HepG2 (cell line): Measurements from ENCODE around the gene ARL11. TPM values are rescaled to one million over a fixed set of nuclear protein-coding genes. Genes with fewer than 3 reads are reported as not detected.

Experiments used
- CAMTA2 ChIP-seq: sonication (generic); formaldehyde crosslinking; IDR thresholded peaks from 2 replicates; pipeline ENCODE4 v1.4.0; 2020; ENCODE audit warnings: mild to moderate bottlenecking, missing genetic modification reagents, borderline replicate concordance
- DPF2 ChIP-seq: sonication (generic); formaldehyde crosslinking; IDR thresholded peaks from 2 replicates; pipeline ENCODE4 v1.4.0; 2020; ENCODE audit warnings: mild to moderate bottlenecking, low read depth, missing genetic modification reagents, borderline replicate concordance
- EP300 ChIP-seq, 3 experiments: sonication (generic) in 1 of 3; formaldehyde crosslinking in 1 of 3; IDR thresholded peaks; 2 replicates each; pipeline versions ENCODE4 v1.5.1 to v1.6.1; 2011 to 2020; ENCODE audit warnings: low read depth in 2 of 3, low read length in 2 of 3, borderline replicate concordance in 1 of 3, improper control_type of control experiment in 1 of 3, mild to moderate bottlenecking in 1 of 3, missing genetic modification reagents in 1 of 3, moderate library complexity in 1 of 3
- FOXM1 ChIP-seq: sonication (generic); formaldehyde crosslinking; IDR thresholded peaks from 2 replicates; pipeline ENCODE4 v1.5.0; 2020; ENCODE audit warnings: missing genetic modification reagents
- LCORL ChIP-seq, 2 experiments: fragments of 450-650 bp in 1 of 2; sonication (generic) in 1 of 2; formaldehyde crosslinking in 1 of 2; IDR thresholded peaks; 2 replicates each; pipeline versions ENCODE4 v1.5.0 to v1.6.1; 2017 to 2020; ENCODE audit warnings: antibody characterized with exemption in 1 of 2, missing genetic modification reagents in 1 of 2
- SALL1 ChIP-seq: sonication (generic); formaldehyde crosslinking; IDR thresholded peaks from 2 replicates; pipeline ENCODE4 v1.8.0; 2022; ENCODE audit warnings: mild to moderate bottlenecking, missing genetic modification reagents
- TEF ChIP-seq: sonication (generic); formaldehyde crosslinking; IDR thresholded peaks from 2 replicates; pipeline ENCODE4 v1.5.0; 2020; ENCODE audit warnings: missing genetic modification reagents
- ZFP1 ChIP-seq: IDR thresholded peaks from 2 replicates; pipeline ENCODE4 v1.6.1; 2016
- ZFP36L2 ChIP-seq: sonication (generic); formaldehyde crosslinking; IDR thresholded peaks from 2 replicates; pipeline ENCODE4 v1.4.0; 2020; ENCODE audit warnings: missing genetic modification reagents
- ZHX2 ChIP-seq, 2 experiments: sonication (generic) in 1 of 2; formaldehyde crosslinking in 1 of 2; IDR thresholded peaks; 2 replicates each; pipeline versions ENCODE4 v1.6.1 to v1.9.0; 2014 to 2022; ENCODE audit warnings: antibody characterized with exemption in 1 of 2, borderline replicate concordance in 1 of 2, inconsistent platforms in 1 of 2, low read depth in 1 of 2, missing genetic modification reagents in 1 of 2
- ZNF281 ChIP-seq: sonication (generic); formaldehyde crosslinking; IDR thresholded peaks from 2 replicates; pipeline ENCODE4 v1.4.0; 2020; ENCODE audit warnings: missing genetic modification reagents, borderline replicate concordance
- ZNF30 ChIP-seq: sonication (generic); formaldehyde crosslinking; IDR thresholded peaks from 2 replicates; pipeline ENCODE4 v1.5.0; 2020; ENCODE audit warnings: mild to moderate bottlenecking, missing genetic modification reagents
- ZNF354B ChIP-seq: sonication (generic); formaldehyde crosslinking; IDR thresholded peaks from 2 replicates; pipeline ENCODE4 v1.8.0; 2022; ENCODE audit warnings: mild to moderate bottlenecking, missing genetic modification reagents
- ZNF562 ChIP-seq: sonication (generic); formaldehyde crosslinking; IDR thresholded peaks from 2 replicates; pipeline ENCODE4 v1.8.0; 2022; ENCODE audit warnings: missing genetic modification reagents, borderline replicate concordance
- ZNF563 ChIP-seq: sonication (generic); formaldehyde crosslinking; IDR thresholded peaks from 2 replicates; pipeline ENCODE4 v1.8.0; 2022; ENCODE audit warnings: mild to moderate bottlenecking, moderate library complexity, missing genetic modification reagents
- ZNF660 ChIP-seq: sonication (generic); formaldehyde crosslinking; IDR thresholded peaks from 2 replicates; pipeline ENCODE4 v1.5.1; 2020; ENCODE audit warnings: mild to moderate bottlenecking, low read depth, missing genetic modification reagents, borderline replicate concordance
- polyA plus RNA-seq, 8 experiments: library from polyadenylated mRNA; depleted of rRNA in 3 of 8; stranded (reverse) in 7 of 8; unstranded in 1 of 8; fragments of >200 nt; fragmentation: Illumina TruSeq in 4 of 8; extraction: Trizol in 4 of 8; gene quantifications; 2 replicates each; pipeline versions ENCODE4 v1.2.1 to v1.2.3, GENCODE V29; 2011 to 2016; ENCODE audit warnings: low read depth in 4 of 8, missing spikeins in 1 of 8, mixed read lengths in 1 of 8; ENCODE audit not compliant: insufficient read depth in 1 of 8
- total RNA-seq, 5 experiments: library from RNA; depleted of rRNA; stranded (reverse); fragments of >200 nt; fragmentation: Illumina TruSeq; extraction: Trizol; gene quantifications; 2 replicates each; pipeline ENCODE4 v1.2.3, GENCODE V29; 2016; ENCODE audit warnings: low read depth in 1 of 5
- TF ChIP-seq, protein P1 (sequence below): sonication (generic); formaldehyde crosslinking; IDR thresholded peaks from 2 replicates; pipeline ENCODE4 v1.8.0; 2022; ENCODE audit warnings: missing genetic modification reagents, mild to moderate bottlenecking, inconsistent platforms, borderline replicate concordance

Gene ARL11
- total and polyA plus RNA-seq, 2 of the 13 experiments (the other 11 are each of a cell fraction or from before 2014, with no cell fraction given), result 0.04 to 0.22 TPM

DNA sequence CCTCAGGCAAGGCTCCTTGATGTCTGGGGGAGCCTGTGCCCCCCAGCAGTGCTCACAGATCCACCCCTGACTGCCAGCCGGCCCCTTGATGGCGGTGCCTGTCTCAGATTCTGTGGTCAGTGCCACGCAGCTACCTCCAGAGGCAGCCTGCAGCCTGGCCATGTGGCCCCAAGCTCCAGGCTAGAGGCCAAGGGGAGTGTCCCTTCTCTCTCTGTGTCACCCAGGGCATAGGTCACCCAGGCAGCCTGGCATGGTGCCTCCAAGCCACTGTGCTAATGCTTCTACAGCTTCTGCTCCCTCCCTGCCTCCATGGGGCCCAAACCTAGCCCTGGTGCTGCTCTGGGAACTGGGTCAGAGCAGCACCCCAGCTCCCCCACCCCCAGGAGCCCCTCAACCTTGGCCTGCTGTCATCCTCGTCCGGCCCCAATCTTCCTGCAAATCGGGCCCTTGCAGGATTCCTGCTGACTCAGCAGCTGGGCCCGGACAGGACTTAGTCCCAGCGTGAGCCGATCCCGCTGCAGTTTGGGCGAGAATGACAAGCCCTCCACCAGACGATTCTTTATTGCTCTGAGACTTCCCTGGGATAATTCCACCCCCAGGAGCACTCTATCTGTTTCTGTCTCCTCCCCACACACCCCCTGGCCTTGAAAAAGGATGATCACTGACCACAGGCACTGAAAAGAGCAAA, 2.8 kb upstream of the ARL11 start (continued):
- TF ChIP-seq, protein P1, sequence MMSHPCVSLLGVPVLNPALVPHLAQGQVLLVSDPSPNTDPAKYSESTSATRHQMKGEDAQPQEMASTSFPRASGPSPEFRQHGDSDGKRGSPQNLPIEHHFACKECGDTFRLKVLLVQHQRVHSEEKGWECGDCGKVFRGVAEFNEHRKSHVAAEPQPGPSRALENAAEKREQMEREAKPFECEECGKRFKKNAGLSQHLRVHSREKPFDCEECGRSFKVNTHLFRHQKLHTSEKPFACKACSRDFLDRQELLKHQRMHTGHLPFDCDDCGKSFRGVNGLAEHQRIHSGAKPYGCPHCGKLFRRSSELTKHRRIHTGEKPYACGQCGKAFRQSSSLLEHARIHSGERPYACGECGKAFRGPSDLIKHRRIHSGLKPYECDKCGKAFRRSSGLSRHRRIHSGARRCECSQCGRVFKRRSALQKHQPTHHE, result no peak
- TF ChIP-seq ZNF562 (CRISPR knock-in tag) (no peak), ZNF30 (CRISPR knock-in tag) (no peak), ZNF660 (CRISPR knock-in tag) (no peak), ZNF354B (CRISPR knock-in tag) (no peak), LCORL (IDR thresholded peaks at IDR 0.05) (no peak), LCORL (CRISPR knock-in tag; IDR thresholded peaks at IDR 0.05) (peak; percentile 20), ZFP1 (CRISPR knock-in tag) (no peak), DPF2 (CRISPR knock-in tag) (no peak), SALL1 (peak; percentile 69; the same call in 1 of the 2 replicates), EP300 (IDR thresholded peaks at IDR 0.05; ENCODE audit: low read depth in 2 of 2, low read length in 2 of 2) (no peak), EP300 (CRISPR knock-in tag; IDR thresholded peaks at IDR 0.05; ENCODE audit: borderline replicate concordance) (no peak), CAMTA2 (CRISPR knock-in tag) (no peak), ZNF281 (CRISPR knock-in tag) (no peak), ZHX2 (IDR thresholded peaks at IDR 0.05; ENCODE audit: low read depth) (no peak), ZHX2 (CRISPR knock-in tag; IDR thresholded peaks at IDR 0.05; ENCODE audit: borderline replicate concordance) (no peak), FOXM1 (CRISPR knock-in tag) (no peak), ZFP36L2 (no peak), ZNF563 (CRISPR knock-in tag) (no peak), TEF (CRISPR knock-in tag) (no peak)
